ENCODE data around the gene TUSC2.
A peak's percentile ranks its signal among the peaks of the same experiment; 100 is the strongest.

The TUSC2 gene

DNA sequence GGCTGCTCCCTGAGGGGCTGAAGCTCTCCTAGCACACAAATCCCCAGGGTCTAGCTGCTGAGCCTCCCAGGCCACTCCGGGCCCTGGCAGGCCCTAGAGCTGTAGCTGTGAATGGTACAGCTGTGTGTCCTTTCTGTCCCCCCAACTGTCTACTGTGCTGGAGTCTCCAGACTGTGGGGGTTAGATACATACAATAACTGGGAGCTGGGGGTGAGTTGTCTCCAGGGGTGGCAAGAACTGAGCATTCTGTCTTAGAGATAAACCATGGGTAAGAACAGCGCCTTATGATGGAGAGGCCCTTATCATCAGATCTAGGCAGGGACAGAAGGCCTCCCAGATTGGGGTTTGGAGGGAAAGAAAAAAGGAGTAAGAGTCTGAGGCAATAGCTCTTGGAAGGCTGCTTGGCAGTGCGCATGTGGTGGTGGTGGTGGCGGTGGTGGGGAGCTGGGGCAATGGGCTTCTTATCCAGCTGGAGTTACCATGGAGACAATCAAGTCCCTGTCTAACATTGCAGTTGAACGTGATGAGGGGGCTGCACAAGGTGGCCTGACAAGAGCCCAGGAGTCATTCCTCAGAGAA, 26.3 kb upstream of the TUSC2 start:
- DNase-seq (ENCODE audit: low spot score) = no peak

DNA sequence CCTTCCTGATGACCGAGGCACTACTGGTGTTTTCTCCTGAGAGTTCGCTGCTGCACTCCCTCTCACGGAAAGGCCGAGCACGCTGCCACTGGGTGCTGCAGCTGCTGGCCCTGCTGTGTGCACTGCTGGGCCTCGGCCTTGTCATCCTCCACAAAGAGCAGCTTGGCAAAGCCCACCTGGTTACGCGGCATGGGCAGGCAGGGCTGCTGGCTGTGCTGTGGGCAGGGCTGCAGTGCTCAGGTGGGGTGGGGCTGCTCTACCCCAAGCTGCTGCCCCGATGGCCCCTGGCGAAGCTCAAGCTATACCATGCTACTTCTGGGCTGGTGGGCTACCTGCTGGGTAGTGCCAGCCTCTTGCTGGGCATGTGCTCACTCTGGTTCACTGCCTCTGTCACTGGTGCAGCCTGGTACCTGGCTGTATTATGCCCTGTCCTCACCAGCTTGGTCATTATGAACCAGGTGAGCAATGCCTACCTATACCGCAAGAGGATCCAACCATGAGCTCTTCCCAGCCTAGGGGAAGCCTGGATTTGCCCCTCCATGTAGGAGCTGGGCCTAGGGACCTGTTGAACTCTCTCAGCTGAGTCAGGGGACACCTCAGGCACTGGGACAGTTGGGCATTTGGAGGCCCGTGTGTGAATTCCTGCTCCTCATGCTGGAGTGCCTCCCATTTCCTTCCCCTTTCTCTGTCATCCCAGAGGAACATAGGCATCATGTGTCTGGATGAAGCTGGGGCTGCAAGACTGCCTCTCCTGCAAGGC, 25.4 kb upstream of the TUSC2 start:
- no peak for DNase-seq (ENCODE audit: low spot score)

DNA sequence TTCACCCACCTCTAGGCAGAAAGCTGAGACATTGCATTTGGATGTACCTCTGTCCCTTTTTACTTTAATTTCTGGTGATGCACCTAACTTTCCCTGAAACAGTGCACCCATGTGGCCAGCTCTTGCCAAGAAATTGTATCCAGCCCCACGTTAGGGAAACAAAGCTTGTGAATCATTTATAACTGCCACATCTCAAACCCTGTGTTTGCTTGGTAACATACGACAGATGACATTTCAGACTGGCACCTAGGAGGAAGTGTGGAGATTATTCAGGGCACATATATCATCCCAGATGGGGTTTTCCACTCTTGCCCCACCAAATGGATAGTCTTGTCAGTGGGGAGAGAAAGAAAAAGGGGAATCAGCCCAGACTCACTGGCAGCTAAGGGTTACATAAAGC, 24.8 kb upstream of the TUSC2 start:
- DNase-seq (ENCODE audit: low spot score) = no peak

GRCh38 chr3:50351323-50351697, 23.3 kb upstream of the TUSC2 start:
- DNase-seq (ENCODE audit: low spot score) = no peak

GRCh38 chr3:50350527-50351322, 22.7 kb upstream of the TUSC2 start, which contains the start of the genes CYB561D2 and NPRL2:
CYB561D2 (plus strand) TSS chr3:50350862; CDS start chr3:50351434, 572 bp downstream.
NPRL2 (minus strand) TSS chr3:50350775; CDS start chr3:50350652, 123 bp downstream.
- peak; percentile 96 for DNase-seq (ENCODE audit: low spot score)

DNA sequence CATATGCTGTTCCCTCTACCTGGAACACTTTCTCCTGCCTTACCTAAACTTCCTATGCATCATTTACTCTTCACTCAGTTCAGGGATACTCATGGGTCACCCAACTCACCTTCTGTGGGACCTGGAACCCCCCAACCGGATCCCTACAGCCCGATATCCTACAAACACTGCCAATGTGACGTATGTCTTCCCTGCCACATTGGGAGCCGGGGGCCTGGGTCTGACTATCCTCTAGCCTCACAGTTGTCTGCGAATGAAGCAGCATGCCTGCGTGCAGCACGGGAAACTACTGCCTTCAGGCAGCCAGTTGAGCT, 22.1 kb upstream of the TUSC2 start:
- DNase-seq (ENCODE audit: low spot score) = no peak

GRCh38 chr3:50347187-50347813, 19.3 kb upstream of the TUSC2 start:
- DNase-seq (ENCODE audit: low spot score) = peak; percentile 84

- peak; percentile 72 for DNase-seq (ENCODE audit: low spot score)
Observed at GRCh38 chr3:50345586-50346234, 17.7 kb upstream of the TUSC2 start, which contains the start of gene ZMYND10. ZMYND10 (minus strand) TSS chr3:50345732; CDS start chr3:50345579, 153 bp downstream.

DNA sequence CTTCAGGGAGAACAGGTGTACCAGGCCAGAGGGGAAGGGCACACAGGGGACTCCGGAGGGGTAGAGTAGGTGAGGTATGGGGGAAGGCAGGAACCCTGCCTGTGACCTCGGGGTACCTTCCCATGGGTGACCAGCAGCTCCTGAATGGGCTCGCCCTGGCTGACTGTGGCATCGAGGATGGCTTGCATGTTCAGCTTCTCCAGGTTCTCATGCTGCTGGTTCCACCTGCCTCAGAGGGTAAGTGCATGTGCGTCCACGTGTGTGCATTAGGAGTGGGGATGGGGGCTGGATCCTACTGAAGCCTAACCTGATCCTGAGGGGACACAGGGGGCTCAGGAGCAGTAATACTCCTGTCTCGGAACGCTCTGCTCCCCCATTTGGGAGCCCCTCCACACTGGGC, 17.0 kb upstream of the TUSC2 start:
- no peak for DNase-seq (ENCODE audit: low spot score)

DNA sequence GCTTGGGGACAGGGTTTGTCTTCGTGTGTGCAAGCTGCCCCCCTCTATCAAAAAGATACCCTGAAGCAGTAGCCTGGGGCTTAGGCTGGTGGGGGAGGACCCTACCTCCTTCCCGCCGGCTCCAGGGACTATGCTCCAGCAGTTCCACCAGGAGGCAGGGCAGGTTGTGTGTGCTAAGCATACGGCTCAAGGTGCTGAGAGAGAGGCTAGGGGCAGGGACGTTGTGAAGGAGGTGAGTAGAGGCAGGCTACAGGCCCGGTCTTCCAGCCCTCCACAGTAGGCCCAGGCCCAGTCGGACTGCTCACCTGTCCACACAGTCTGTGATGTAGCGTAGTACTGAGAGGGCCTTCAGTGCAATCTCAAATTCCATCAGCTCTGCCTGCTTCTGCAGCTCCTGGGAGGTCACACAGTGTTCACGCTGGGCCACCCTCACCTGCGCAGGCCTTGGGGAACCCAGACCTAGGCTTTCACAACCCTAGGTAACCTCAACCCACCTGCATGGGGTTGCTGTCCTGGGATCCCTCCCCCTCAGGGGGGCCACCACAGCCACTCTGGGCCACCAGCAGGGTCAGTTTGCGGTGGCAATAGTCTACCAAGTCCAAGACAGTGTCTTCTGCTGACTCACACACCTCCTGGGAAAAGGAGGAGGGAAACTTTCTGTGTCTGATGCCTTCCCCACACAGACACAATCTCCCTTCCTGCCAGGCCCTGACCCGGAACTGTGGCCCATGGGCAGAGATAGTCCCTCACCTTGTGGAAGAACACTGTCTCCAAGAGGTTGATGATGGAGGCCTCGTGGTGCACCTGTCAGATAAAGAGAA, 15.0 kb upstream of the TUSC2 start:
- no peak for DNase-seq (ENCODE audit: low spot score)

DNA sequence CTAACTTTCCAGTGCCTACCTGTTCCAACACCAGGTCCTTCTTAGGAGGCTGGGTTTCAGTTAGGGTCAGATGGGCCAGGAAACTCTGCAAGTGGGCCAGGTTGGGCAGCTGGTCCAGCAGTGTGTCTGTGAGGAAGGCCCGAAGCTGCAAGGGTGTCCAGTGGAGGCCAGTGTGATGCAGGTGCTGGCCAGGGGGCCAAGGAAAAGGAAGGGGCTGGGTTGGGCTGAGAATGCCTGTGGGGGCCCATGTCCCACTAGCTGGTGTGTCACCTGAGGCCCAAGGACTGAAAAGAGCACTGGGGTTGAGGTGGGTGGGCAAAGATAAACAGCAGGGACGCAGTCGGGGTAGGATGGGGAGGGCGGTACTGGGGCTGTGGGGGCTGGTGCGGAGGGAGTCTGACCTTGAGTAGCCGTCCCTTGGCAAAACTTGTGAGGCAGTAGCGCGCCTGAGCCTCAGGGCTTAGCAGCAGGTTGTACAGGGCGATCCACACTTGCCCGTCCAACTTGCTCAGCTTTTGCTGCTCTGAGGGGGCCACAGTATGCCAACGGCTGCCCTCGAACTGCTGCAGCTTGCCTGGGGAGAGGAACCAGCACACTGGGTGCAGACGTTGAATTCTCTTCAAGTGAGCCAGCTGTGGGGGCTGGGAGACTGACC, 14.1 kb upstream of the TUSC2 start:
- no peak for DNase-seq (ENCODE audit: low spot score)

GRCh38 chr3:50341537-50341936, 13.5 kb upstream of the TUSC2 start:
- no peak for DNase-seq (ENCODE audit: low spot score)

GRCh38 chr3:50340448-50341329, 12.7 kb upstream of the TUSC2 start, which contains the start of gene RASSF1:
RASSF1 (minus strand) TSS chr3:50340836; CDS start chr3:50340805, 31 bp downstream.
- peak; percentile 64 for DNase-seq (ENCODE audit: low spot score)

- DNase-seq (ENCODE audit: low spot score) = no peak
Observed at GRCh38 chr3:50340147-50340447, 12.1 kb upstream of the TUSC2 start.

GRCh38 chr3:50339485-50340146, 11.6 kb upstream of the TUSC2 start:
- no peak for DNase-seq (ENCODE audit: low spot score)

DNA sequence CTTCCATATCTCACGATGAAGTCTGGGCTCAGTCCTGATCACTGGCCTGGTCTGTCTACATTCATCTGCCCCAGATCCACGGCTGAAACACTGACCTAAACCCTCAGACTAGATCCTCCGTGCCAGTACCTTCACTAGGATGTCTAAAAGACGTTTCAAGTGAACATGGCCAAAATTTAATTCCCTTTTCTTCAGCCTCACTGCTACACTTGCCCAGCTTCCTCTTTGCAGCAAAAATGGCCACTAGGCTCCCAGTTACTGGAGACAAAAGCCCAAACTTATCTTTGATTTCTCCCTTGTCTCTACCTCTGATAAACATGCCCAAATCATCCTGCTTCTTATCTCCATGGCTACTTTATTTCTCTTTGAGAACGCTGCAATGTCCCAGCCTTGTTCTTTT, 10.9 kb upstream of the TUSC2 start:
- no peak for DNase-seq (ENCODE audit: low spot score)

DNA sequence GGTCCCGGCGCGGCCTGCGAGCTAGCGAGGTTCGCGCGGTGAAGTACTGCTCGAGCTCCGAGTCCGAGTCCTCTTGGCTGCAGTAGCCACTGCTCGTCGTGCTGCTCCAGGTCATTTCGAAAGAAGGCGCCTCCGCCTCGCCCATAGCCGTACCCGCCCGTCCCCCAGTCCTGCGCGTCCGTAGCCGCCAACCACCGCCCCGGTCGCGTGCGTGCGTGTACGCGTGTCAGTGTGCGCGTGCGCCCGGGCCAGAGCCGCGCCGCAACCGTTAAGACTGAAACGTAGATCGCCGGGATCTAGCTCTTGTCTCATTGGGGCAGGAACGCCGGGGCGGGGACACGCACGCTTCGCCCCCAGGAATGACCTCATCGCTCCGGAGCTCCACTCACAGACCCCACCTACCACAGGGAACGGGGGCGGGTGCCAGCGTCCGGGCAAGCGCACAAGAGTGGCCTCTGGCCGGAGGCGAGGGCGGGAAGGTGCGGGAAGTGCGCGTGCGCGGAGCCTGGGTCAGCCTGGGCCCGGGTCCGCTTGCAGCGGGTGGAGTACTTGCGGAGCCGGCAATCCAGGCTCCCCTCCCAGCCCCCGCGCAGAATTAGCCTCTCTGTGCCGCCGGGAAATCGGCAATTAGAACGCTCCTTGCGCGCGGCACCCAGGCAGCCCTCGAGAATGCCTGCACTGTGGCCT, 9.3 kb upstream of the TUSC2 start:
- peak; percentile 86 for DNase-seq (ENCODE audit: low spot score)

DNA sequence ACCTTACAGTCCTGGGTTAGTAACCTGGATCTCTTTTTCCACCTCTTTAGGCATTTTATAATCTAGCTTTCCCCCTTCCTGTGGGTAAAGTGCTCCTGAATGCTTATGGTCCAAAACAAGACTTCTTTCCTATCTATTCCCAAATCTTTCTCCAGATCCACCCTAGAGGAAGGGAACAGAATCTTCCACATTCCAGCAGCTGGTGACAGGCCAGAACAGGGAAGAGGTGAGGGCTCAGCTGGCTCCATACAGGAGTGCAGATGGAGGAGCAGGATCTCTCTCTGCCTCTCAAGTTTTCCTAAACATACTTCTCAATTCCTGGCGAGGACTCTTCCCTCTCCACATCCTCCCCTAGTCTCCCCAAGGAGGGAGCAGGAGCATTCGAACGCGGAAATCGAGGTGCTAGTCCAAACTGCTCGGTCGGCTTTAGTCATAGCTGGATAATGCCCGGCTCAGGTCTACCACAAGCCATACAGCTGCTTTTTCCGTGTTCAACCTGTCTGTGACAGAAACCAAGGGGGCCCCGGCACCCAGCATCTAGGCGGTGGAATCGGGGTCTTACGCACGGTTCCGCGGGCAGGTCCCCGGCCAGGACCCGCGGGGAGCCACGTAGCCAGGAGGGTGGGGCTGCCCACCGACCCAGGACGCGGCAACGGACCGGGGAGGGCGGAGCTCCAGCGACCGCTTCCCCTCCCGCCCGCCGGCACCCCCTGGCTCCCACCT, 8.6 kb upstream of the TUSC2 start:
- DNase-seq (ENCODE audit: low spot score) = no peak

All from hematopoietic multipotent progenitor cell treated with erythropoietin and hydrocortisone succinate and interleukin-3 and kit ligand, for 17 days (in vitro differentiated cells).